AML-193 (cell line): ENCODE data around the gene DCLRE1A.

Source experiments
- DNase-seq, 2 experiments: peaks; one replicate each; lab custom pipeline; 2025; lab: John Stamatoyannopoulos, UW

The DCLRE1A gene

DNA sequence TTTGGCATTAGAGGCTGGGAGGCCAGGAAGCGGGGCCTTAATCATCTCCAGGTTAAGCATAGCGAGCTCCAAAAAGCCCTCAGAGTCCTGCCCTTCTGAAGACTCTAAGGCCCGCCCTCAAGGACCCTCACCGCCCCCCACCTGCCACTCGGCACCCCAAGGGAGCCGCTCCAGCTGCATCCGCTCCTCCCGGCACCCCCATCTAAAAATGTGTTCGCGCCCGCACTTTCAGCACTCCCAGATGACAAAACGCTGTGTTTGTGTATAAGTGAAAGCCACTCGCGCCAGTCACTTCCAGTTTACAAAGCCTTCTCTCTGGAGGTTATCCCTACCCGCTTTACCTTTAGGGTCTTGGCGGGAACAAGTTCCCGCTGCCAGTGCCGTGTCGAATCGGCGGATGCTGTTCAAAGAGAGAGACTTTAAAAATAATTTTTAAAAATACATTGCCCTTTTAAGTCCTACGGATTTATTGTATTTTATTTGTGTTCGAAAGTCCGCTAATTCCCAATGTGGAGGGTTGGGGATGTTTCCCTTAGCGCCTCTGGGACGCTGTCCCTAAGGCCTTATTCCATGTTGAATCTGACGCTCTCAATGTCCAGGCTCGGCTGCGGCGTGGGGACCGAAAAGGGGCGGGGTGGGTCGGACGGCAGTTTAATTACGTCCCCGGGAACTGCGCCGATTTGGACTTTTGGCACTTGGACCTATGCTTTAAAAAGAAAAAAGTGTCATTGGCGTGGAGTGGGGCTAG lies at the start of gene DCLRE1A, which contains the start of gene NHLRC2:
DCLRE1A (minus strand) TSS at position 70 of the 748 bp plus-strand sequence. CDS start 900 bp downstream, outside the sequence.
NHLRC2 (plus strand) TSS at position 649 of the 748 bp plus-strand sequence. CDS start 212 bp downstream, outside the sequence.
- peak; percentile 56 to 63 for DNase-seq

DNA sequence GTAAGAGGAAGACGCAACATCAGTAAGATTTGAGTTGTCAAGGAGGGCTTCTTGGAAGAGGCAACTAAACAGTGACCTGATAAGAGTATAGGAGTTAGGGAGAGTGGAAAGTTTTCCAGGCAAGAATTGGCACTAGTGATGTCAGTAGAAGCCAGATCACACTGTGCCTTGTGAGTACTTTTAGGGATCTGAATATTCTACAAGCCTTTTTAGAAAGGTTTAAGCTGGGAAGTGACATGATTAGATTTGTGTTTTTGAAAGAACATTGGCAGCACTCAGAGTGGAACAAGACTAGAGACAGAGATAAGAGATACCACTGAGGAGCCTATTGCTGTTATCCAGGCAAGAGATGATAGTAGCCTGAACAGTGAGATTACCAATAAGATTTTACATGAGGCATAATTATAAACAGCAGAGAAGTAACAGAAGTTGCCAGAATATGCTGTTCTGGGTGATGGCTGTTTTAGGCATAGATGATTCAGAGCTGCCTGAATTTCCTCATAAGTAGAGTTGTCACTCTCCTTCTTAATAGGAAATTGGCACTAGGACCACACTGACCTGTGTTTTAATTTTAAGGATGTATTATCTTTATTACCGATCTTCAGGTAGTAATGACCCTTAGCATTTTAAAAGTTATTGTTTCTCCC lies 46.2 kb upstream of the DCLRE1A start:
- no peak for DNase-seq

DNA sequence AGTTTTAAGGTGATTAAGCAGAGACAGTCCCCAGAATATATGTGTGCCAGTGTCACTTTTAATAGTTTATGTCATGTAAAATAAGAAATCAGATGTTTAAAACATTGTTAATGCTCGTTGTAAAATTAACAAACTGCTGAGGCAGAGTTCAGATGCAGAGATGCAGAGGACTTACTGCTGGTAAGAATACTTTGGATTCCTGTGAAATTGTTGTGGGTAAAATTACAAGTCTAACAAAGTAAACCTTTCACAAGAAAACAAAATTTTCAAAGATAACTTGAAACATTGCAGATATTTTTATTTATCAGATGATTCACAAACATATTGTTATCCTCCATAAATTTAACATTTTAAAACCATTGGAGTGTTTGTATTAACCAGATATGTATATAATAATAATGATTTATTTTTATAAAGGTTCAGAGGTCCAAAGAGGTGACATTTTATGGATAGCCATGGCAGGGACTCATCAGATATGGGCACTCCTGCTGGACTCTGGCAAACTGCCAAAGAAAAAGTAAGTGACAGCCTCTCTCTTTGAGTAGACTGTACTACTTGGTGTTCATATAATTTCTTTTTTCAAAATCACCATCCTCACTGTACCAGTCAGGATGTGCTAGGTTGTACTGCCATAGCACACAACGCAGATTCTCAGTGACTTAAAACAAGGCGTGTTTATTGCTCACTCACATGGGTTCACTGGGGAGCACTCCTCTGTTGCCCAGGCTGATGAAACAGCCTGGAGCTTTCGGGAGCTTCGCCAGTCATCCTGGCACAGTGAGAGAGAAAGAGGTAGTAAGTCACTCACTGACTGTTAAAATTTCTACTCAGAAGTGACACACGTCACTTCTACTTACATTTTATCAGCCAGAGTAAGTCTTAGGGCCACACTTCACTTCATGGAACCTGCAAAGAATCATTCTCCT lies 44.1 kb upstream of the DCLRE1A start:
- no peak for DNase-seq

GRCh38 chr10:113895018-113895417 lies 41.1 kb upstream of the DCLRE1A start:
- DNase-seq = peak; percentile 6 to 14

DNA sequence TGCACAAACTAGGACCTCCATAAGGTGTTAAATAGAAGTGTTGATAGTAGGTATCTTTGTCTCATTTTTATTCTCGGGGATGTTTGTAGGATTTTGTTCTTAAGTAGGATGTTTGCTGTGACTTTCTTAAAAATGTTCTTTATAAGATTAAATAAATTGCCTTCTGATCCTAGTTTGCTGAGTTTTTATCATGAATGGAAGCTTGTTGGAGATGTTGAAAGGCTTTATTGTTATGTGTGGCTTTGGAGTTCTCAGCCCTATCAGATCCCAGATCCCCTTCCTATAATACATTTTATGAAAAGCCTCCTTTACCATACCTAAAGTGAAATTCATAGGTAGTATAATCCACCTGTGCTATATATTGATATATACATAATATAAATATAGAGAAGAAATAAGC lies 40.7 kb upstream of the DCLRE1A start:
- no peak for DNase-seq

GRCh38 chr10:113893570-113893969 lies 39.7 kb upstream of the DCLRE1A start:
- DNase-seq = no peak

GRCh38 chr10:113891476-113891875 lies 37.6 kb upstream of the DCLRE1A start:
- no peak for DNase-seq

GRCh38 chr10:113890769-113891168 lies 36.9 kb upstream of the DCLRE1A start:
- peak; percentile 6 to 7 for DNase-seq

DNA sequence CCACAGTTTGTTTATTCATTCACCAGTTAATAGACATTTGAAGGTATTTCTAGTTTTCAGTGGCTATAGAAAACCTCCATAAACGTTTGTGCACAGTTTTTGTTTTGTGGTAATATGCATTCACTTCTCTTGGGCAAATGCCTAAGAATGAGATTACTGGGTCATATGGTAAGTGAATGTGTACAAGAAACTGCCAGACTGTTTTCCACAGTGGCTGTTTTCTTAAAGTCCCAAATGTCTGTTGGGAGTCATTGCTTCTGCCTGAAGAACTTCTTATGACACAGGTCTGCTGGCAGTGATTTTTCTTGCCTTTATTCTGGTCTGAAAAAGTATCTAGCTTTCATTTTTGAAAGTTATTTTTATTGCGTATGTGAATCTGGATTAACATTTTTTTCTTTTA lies 36.0 kb upstream of the DCLRE1A start:
- DNase-seq = no peak

- no peak for DNase-seq
These were observed 28.4 kb upstream of the DCLRE1A start for GRCh38 chr10:113882240-113882639.

- no peak for DNase-seq
These were observed 26.4 kb upstream of the DCLRE1A start for GRCh38 chr10:113880236-113880635.

DNA sequence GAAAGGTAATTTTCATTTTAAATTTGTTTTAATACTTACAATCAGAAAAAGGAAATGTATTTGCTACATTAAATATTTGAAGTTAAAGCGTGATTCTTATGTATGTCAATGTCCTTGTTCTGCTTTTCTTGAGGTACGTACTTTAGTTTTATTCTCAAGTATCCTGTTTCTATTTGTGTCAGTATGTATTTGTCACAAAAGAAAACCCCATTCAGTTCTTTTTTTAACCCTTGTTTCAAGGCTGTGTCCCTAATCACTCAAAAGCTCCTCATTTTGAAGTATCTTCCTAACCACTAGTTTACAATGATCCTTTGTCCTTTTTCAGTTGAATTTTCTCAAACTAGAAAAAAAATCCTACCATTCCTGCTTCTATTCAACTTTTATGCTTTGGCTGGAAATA lies 25.8 kb upstream of the DCLRE1A start:
- no peak for DNase-seq

DNA sequence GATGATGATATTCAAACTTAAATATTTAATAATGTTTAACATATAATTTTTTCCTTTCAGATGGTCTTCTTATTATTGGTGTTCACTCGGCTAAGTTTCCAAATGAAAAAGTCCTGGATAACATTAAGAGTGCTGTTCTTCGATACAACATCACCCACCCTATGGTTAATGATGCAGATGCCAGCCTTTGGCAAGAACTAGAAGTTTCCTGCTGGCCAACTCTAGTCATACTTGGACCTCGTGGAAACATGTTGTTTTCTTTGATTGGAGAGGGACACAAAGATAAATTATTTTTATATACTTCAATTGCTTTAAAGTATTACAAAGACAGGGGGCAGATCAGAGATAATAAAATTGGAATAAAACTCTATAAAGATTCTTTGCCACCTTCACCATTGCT lies 22.6 kb upstream of the DCLRE1A start:
- no peak for DNase-seq

- DNase-seq = no peak
These were observed 21.3 kb upstream of the DCLRE1A start for GRCh38 chr10:113875212-113875611.

DNA sequence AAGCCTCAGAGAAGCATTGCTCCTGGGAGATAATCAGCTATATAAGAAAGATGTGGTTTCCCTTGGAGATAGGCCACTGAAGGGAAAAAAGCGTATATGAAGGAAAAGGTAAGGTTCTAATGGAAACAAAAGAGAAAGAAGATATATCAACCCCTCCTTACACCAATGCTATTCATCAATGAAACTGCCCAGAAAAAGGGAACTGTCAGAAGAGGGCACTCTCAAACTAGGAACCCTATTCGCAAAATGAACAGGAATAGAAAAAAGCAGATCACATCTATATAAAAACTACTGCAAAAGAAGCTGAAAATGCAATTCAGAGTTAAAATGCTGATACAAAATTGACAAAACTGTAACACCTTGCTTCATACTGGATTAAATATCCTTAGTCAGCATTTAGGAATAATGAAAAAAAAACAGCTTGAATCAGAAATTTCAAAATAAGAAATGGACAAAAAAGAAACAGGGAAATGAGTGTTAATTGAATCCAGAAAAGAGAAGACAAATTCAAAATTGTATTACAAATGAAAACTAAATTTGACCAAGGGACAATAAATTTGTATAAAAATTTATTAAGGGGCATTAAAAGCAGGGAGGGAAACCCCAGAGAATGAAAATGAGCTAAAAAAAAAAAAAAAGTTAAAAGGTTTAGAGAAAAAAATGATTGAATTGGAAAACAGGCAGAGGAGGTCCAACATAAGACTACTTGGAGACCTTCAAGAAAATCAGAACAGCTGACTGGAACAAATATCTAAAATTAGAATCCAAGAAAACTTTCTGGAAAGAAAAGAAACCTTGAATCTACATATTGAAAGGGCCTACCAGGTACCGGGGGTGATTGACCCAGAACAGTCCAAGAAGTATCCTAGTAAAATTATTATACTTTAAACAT lies 18.5 kb upstream of the DCLRE1A start:
- DNase-seq = peak in 1 of 2 experiments; percentile 33

DNA sequence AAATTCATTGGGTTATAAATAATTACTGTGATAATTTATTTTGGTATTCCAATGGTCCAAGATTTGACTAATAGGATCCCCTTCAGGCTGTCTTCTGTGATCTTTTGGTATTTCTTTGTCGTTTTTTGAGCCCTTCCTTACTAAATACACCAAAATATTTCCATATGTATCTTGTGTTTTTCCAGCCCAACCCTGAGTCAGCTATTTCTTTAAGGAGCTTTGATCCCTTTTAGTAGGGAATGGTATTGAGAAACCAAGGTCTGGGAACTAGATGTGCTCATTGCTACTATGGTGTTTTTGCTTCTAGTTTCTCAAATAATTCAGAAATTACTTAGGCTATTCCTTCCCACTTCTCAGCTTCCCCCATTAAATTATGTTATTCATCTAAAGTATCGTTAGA lies 15.9 kb upstream of the DCLRE1A start:
- no peak for DNase-seq

- no peak for DNase-seq
These were observed 14.0 kb upstream of the DCLRE1A start for GRCh38 chr10:113867904-113868303.

- DNase-seq = no peak
These were observed 12.9 kb upstream of the DCLRE1A start for GRCh38 chr10:113866551-113867394.

DNA sequence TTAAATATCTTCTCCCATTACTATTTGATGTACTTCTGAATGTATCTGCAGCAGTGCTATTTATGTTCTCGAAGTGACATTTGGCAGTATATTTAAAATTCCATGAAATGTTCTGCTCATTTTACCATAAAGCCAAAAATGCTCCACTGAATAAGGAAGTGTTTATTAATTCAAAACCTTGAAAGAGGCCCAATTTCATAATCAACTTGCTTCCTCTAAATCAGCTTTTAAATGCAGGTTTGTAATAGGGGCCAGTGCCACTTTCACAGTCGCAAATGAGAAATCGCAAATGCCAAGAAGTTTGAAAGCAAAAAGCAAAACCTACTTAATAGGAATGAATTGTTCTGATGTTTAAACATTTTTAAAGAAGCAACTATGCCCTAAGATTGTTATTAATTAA lies 12.0 kb upstream of the DCLRE1A start:
- DNase-seq = peak; percentile 76 to 85

DNA sequence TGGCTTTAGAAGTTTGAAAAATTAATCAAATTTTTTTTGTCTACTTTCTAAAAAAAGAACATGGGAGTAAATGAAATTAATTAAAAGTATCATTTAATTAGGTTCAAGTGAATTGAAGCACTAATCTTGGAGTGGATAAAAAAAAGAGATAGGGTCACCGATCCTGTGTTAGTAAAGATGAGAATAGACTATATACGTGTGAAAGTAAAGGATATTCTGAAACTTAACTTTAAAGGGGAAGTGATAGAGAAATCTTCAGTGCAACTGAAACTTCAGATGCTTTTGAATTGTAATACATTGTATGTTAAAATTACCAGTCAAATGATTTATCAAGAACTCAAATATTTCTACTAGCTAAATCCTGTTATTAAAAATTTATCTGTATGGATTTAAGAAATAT lies 5.4 kb upstream of the DCLRE1A start:
- no peak for DNase-seq
